HG03565 (cell line): ENCODE measurements around the gene ARHGAP11B.
A peak's percentile ranks its signal among the peaks of the same experiment; 100 is the strongest.
"Not testable (repeated sequence)": the region's sequence is repeated elsewhere in the genome, so short reads cannot be mapped to it uniquely, and the experiment has no call there.

ENCODE experiments used
- ATAC-seq: cut with Tn5 transposase; IDR thresholded peaks from one replicate; pipeline ENCODE4 v1.9.1; 2021; ENCODE audit warnings: mild to moderate bottlenecking, moderate library complexity; ENCODE audit not compliant: unreplicated experiment

Gene ARHGAP11B

DNA sequence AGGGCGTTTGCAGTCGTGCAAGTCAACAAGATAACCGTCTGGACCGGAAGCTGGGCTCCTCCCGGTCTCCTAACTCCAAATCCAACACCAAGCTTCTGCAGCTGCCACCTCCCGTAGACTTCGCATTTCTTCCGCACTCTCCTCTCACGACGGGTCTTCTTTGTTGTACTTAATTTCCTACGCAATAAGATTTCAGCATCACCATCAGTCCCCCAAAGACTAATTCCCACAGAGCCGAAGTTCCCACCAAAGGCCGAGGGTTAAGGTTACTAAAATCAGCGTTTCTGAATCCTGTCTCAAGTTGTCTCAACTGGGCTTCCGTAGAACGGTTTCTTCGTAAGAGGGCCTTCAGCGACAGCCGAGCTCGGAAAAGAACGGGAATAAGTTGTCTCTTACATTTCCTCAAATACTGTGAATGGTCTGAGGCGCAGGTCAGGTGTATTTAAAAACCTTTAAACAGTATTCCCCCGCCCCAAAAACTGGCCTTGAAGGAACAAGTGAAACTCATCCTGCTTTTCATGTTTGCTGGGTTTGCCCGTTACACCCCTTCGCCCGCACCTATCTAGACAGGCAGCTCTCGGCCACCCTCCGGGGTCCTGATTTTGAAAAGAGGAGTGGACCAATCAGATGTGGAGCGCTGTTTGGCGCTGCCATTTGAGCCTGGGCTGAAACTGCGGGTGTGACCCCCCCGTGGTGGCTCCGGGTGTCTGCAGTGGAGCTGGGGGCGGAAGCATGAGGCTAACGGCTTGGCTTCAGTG, at the start of gene ARHGAP11B:
Gene ARHGAP11B, plus strand, starts transcription at position 693 of the 758 bp plus-strand sequence.
- peak; percentile 86 for ATAC-seq

DNA sequence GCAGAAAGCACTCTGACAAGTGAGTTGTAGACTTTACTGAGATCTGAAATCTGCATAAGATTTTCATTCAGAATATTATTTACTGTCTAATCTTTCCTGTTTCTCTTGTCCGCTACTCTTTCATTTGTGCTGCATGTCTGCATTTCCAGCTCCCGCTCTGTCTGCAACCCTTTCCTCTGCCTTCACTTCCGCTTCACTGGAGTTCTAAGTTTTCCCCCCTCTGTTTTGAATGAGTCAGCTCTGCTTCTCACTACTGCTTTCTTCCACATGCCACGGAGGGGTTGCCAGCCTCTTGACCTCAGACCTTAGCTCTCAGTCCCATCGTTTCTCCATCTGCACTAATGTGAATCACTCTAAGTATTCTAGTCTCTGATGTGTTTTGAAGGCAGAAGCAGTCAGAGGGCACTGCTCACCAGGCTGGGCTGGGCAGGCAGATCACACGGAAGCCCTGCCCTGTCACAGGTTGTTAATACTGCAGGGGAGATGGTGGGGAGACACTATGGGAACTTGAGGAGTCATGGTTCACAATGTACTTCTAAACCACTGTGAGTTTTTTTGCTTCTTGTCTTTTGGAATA, 46.4 kb upstream of the ARHGAP11B start:
- not testable (repeated sequence) for ATAC-seq

DNA sequence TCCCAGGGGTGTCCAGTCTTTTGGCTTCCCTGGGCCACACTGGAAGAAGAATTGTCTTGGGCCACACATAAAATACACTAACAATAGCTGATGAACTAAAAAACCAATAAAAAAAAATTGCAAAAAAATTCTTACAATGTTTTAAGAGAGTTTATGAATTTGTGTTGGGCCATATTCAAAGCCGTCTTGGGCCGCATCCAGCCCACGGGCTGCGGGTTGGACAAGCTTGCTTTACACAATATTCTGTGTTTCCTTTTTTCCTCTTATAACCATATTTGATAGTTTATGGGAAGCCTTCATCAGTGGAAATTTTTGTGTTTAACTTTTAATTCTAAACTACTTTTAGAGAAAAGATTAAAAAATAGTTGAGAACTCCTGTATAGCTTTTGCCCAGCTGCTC, 45.2 kb upstream of the ARHGAP11B start:
- not testable (repeated sequence) for ATAC-seq

DNA sequence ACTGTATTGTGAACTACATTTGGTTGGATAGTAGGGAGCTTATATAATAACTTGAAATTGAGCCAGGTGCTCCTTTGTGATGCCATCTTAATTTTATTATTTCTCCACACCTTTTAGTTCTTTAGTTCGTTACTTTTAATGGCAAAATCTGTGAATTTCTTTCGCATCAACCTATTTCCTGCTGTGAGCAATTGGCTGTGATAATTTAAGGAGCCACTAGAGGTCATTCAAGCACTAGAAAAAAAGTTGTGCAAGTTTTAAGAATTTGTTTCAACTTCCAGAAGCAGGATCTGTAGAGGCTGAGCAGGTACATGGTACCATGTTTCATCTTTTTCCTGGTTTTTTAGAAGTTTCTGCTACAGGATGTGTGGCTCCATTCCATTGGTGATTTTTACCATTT, 27.0 kb upstream of the ARHGAP11B start:
- not testable (repeated sequence) for ATAC-seq

DNA sequence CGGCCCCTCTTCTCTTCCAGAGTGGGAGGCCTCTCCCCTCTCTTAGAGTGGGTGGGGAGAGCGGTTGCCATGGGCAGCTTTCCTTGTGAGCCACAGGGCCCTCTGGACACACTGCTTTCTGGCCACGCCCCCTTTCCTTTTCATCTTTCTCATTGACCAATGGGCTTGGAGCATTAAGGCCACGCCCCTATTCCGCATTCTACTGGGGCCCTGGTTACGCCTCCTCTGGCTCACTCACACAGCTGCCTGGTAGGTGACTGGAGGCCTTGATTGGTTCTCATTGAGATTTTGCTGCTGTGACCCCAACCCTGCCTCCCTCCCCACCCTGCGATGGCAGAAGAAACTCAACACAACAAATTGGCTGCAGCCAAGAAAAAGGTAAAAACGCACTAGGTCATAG, 22.1 kb upstream of the ARHGAP11B start, which contains the start of gene GOLGA8H:
Gene GOLGA8H, plus strand, starts transcription at position 233 of the 400 bp plus-strand sequence. Its CDS starts 98 bp downstream, at position 331.
- ATAC-seq: not testable (repeated sequence)

DNA sequence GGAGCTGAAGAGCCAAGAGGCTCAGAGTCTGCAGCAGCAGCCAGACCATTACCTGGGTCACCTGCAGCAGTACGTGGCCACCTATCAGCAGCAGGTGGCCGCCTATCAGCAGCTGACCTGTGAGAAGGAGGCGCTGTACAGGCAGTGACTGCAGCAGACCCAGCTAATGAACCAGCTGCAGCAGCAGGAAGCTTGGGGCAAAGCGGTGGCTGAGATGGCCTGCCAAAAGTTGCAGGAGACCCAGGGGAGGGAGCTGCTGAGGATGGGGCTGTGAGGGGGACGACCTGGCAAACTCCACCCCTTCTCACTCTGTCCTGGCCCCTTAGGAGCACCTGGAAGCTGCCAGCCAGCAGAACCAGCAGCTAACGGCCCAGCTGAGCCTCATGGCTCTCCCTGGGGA, 13.7 kb upstream of the ARHGAP11B start:
- not testable (repeated sequence) for ATAC-seq

DNA sequence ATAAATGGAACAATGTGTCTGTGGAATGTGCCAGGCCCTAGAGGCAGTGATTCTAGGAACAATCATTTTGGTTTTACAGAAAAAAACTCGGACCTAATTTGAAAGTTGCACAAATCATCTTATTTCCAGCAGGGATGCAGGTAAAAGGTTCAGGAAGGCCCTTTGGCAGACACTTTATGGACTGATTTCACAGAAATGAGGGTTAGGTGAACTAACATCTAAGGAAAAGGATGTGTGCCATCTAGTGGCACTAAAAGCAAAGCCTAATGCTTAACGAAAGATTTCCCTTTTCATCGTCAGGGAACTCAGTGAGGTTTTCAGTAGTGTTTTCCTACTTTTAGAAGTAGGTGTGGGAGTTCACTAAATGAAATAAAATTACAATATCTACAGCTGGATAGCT, 4.6 kb upstream of the ARHGAP11B start:
- not testable (repeated sequence) for ATAC-seq

DNA sequence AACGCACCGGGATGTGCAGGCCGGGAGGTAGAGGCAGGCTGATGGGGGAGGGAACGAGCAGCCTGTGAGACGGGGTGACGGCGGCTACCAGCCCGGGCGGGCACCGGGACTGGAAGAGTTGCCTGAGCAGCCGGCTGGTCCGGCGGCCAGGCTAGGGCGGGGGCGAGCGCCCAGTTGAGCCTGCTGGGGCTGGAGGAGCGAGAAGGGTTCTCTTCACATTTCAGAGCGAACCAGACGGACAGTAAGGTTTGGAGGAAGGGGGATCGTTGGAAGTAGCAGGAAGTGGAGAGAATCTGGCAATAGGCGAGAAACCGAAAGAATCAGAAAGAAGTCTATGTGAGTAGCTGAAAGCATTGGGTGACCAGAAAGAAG, 252 bp downstream of the ARHGAP11B start:
- not testable (repeated sequence) for ATAC-seq

DNA sequence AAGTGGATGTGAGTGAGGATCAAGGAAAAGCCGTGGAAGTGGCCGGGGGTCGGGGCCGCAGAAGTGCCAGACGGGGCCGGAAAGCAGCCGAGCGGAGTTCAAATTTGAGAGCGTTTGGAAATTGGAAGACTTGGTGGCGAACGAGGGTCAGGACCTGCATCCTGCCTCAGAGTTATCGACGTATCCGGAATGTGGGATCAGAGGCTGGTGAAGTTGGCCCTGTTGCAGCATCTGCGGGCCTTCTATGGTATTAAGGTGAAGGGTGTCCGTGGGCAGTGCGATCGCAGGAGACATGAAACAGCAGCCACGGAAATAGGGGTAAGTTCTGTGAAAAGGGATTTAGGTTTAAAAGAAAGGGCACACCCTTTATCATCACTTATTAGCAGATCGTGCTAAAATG, 704 bp downstream of the ARHGAP11B start:
- not testable (repeated sequence) for ATAC-seq

DNA sequence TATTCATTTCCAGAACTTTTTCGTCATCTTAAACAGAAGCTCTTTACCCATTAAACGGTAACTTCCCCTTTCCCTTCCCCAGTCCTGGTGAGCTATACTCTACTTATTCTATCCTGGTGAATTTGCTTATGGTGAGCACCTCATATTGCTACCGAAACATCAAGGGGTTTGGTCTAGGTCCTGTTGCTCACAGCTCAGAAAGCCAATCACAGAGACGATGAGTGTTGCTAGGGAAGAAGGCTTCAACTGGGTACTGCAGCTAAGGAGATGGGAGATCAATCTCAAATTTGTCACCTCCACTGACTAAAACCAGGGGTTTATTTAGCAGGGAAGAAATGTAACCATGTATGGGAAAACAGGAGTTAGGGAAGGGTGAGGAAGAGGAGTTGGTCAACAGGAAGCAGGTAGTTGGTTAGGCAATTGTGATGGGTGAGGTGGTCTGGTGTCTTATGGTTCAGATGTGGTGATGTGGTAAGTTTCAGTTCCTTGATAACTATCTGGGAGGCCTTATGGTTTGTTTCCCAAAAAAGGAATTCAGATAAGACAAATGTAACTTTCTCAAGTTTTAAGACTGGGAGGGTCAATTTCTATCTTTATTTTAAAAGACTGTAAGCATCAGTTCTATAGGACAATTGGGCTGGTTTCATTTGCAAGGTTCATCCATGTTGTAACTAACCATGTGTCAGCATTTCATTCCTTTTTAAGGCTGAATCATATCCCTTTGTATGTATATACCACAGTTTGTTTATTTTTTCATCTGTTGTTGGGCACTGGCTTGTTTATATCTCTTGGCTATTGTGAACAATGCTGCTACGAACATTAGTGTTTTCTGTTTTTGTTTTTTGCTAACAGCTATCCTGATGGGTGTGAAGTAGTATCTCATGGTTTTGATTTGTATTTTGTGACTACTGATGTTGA, 24.3 kb downstream of the ARHGAP11B start:
- peak; percentile 99 for ATAC-seq

DNA sequence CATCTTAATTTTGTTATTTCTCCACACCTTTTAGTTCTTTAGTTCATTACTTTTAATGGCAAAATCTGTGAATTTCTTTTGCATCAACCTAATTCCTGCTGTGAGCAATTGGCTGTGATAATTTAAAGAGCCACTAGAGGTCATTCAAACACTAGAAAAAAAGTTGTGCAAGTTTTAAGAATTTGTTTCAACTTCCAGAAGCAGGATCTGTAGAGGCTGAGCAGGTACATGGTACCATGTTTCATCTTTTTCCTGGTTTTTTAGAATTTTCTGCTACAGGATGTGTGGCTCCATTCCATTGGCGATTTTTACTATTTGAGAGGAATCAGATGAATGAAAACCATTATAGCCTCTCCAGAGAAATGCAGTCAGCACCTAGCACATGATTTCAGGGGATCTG, 35.2 kb downstream of the ARHGAP11B start:
- ATAC-seq: not testable (repeated sequence)

DNA sequence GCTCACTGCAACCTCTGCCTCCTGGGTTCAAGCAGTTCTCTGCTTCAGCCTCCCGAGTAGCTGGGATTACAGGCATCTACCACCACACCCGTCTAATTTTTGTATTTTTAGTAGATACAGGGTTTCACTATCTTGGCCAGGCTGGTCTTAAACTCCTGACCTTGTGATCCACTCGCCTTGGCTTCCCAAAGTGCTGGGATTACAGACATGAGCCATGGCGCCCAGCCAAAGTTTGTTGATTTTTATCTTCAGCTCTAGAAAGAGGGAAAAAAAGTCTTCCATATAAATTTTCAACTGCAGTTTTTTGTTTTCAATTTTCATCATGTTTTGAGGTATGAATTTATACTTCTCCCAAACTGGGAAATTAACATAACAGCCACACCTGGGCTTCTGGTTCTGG, 43.7 kb downstream of the ARHGAP11B start:
- ATAC-seq: not testable (repeated sequence)

DNA sequence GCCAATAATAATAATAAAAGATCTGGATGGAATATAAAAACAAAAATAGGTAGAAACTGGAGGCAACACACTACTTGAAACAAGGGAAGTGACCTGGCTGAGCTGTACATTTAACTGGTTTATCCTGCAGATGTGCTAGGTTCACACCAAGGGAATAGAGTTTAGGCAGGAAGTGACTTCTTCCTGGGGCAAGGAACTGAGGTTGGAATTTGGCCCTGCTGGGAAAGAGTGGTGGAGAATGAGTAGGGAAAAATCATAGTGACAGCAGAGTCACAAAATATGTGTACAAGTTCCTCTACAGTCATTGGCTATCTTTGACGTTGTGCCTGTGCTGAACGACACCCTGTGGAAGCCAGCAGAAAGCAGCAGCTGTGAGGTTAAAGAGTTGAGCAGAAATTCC, 44.1 kb downstream of the ARHGAP11B start:
- no peak for ATAC-seq

DNA sequence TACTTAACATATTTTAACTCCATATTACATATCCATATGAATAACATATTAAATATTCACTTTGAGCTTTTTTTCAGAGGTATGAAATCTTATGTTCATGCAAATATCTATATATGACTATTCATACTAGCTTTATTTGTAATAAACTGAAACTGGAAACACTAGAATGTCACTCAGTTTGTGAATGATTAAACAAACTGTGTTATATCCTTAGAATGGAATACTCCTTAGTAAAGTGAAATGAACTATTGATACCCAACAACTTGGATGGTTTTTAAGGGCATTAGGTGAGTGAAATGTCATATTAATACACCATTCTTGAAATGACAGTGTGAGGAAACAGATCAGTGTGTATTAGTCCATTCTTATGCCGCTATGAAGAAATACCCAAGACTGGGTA, 45.4 kb downstream of the ARHGAP11B start:
- ATAC-seq: no peak

DNA sequence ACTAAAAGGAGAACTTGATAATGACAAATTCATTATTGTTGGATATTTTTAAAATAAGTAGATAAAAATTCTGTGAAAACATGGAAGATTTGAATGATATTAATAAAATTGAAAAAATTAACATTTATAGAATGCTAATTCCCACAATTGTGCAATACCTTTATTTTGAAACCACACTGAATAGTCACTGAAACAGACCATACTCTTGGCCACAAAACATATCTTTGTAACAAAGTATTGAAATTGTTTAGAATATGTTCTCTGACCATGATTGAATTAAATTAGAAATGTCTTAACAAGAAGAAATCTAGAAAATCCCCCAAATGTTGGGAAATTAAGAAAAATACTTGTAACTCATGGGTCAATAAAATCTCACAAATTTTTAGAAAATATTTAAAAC, 49.2 kb downstream of the ARHGAP11B start:
- ATAC-seq: no peak

DNA sequence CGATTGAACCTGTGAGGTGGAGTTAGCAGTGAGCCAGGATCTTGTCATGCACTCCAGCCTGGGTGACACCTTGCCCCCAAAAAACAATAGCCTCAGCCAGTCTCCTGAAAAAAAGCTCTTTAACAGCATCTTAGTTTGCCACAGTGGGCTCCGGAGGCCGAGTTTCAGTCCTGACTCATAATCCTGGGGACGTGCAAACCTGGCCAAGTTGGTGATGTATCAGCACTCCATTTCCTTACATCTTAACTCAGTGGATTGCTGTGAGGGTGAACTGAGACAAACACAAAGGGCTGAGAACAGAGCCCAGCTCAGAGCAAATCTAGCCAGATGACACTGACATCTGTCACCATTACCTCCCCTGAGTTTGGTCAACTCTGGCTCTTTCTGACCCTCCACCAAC, 50.0 kb downstream of the ARHGAP11B start:
- not testable (repeated sequence) for ATAC-seq

DNA sequence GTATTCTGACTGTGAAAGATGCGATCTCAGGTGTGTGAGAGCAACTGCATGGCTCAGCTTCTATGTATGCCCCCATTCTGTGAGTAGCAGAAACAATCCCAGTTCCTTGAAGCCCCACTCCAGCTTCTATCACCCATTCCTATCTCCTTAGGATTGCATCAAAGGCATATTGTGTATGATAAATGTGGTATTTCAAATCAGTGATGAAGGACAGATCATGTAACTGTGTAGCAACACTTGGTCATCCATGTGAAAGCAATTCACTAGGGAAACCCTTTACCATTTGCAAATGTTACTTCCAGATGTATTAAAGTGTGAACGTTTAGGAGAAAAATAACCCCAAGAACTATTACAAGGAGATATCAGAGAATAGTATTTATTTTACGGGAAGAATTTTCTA, 55.1 kb downstream of the ARHGAP11B start:
- not testable (repeated sequence) for ATAC-seq

DNA sequence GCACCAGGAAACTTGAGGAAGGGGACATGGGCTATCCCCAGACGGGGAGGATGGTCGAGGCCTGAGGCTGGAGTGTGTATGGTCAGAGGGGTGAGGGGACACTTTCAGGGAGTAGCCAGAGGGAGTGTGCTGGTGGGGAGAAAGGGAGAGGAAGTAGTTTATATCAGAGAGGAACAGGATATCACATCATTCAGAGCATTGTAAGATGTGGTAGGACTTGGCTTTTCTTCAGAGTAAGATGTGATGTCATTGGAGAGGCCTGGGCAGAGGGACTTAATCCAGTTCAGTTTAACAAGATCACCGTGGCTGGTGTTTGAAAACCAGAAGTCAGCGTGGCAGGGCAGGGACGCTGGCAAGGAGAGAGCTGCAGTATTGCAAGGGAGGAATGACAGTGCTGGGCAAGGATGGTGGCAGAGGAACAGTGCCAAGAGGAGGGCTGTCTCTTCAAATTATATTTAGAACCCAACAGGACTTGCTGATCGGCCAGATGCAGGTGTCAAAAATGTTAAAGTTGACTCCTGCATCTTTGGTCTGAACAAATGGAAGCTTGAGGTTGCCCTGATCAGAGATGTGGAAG, 59.9 kb downstream of the ARHGAP11B start:
- not testable (repeated sequence) for ATAC-seq

DNA sequence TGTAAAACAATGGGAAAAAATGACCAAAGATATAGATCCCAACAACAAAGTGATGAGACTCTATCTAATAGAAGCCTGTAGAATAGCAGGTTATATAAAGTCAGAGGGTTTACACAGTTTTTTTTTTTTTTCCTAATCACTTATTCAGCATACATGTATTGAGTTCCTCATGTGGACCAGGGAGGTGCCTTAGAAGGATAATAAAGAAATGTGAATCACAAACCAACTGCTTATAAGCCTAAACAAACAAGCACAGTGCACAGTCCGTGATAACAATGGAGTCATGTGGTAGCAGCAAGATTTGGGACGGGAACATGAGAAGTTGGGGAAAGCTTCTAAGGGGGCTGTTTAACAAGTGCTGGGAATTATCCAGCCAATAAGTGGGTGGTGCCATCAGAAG, 60.7 kb downstream of the ARHGAP11B start:
- ATAC-seq: not testable (repeated sequence)
